ENCODE results near the gene ORC1. TPM values are rescaled to one million over a fixed set of nuclear protein-coding genes. Genes with fewer than 3 reads are reported as not detected.

The ORC1 gene
- total RNA-seq, 1 donor from 2014 or later = not detected

DNA sequence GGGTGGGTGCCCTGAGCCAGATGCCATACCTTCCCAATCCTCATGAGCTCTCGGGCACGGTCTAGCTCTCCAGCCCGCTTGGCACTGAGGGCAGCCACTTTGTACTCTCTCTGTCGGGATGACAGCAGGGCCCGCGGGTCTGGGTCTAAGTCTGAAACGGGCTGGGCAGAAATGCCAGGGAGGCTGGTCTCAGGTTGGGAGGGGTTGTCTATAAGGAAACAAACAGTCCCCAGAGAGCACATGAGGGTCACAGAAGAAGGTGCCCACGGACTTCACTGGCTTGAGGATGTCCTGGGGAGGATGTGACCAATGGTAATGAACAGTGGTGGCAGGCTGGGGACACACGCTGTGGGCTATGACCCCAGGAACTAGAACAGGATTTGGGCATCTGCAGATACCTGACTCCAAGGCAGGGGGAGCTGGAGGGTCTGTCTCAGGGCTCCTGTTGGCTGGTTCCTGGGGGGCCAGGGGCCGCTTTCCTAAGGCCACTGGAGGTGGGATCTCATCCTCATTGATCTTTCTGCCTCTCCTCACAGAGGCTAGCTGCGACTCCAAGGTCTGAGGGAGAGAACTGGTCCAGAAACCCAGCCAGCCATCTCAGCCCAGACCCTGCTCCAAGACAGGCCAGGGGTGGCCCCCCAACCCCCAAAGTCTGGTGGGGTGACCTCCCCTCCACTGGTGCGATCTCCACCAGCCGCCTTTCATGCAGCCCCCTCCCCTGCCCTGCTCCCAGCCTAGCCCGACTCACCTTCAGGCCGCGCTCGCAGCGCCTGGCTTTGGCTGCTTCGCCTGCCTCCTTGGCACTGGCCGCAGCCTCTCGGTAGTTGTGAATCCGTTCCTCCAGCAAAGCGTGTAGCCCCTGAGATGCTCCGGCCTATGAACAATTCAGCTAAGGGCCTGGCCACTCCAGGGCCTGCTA lies 44.3 kb downstream of the ORC1 start:
- peaks cover 82 to 84% of the 10 kb centered on the region in 2 donors for H3K36me3 ChIP-seq
- intact Hi-C loops (cut with DNase I) = loop anchor here (10.0 kb wide), 3 partner anchors 565 to 965 kb away; partner anchors contain the start of genes CPT2, ECHDC2, LRP8 and SCP2

DNA sequence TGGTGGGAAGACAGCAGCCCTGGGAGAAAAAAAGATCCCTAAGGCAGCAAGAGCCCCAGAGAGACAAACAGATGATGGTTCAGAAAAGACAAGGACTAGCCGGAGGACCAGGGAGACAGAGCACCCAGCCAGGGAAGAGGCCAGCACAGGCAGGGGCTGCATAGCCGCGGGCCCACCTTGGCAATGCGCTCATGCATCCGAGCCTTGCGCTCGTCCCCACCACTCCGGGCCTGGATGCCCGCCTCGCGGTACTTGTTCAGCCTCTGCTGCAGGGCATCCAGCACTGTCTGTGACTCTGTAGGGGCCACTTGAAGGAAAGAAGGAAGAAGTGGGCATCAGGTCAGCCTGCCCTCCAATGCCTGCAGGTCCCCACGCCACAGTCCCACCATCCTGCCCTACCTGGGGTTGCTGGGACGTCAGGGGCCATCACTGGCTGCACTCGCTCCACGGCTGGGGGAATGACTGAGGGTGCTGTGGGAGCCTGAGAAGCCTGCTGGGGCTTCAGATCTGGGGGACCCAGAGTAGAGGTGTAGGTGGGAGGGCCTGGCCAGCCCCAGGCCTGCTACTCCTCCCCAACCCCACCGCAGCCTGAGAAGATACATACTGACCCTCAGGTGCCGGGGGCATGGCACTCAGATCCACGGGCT lies 45.2 kb downstream of the ORC1 start:
- Histone ChIP-seq H3K27me3 (no peaks in the 10 kb centered on the region), H3K27ac (no peak overlapping the region), H3K4me3 (no peak overlapping the region), H3K9me3 (no peaks in the 10 kb centered on the region), H3K4me1 (no peaks in the 10 kb centered on the region), H3K36me3 (peaks cover 91 to 94% of the 10 kb centered on the region in 2 donors)
- no peak for DNase-seq (ENCODE audit: low spot score in 2 of 2)
- intact Hi-C loops (cut with DNase I) = no loop called here
- TF ChIP-seq, protein P1, sequence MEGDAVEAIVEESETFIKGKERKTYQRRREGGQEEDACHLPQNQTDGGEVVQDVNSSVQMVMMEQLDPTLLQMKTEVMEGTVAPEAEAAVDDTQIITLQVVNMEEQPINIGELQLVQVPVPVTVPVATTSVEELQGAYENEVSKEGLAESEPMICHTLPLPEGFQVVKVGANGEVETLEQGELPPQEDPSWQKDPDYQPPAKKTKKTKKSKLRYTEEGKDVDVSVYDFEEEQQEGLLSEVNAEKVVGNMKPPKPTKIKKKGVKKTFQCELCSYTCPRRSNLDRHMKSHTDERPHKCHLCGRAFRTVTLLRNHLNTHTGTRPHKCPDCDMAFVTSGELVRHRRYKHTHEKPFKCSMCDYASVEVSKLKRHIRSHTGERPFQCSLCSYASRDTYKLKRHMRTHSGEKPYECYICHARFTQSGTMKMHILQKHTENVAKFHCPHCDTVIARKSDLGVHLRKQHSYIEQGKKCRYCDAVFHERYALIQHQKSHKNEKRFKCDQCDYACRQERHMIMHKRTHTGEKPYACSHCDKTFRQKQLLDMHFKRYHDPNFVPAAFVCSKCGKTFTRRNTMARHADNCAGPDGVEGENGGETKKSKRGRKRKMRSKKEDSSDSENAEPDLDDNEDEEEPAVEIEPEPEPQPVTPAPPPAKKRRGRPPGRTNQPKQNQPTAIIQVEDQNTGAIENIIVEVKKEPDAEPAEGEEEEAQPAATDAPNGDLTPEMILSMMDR (IDR thresholded peaks at IDR 0.05) = no peak

More for the DNA sequence above, 44.3 kb downstream of the ORC1 start:
- DNase-seq (ENCODE audit: low spot score in 2 of 2) = no peak
- H3K27ac ChIP-seq = no peak overlapping the region
- TF ChIP-seq, protein P1 (IDR thresholded peaks at IDR 0.05) = no peak
- no peaks in the 10 kb centered on the region for H3K9me3 ChIP-seq
- H3K4me1 ChIP-seq = peaks cover 2 to 9% of the 10 kb centered on the region in 2 donors
- no peak overlapping the region for H3K4me3 ChIP-seq
- H3K27me3 ChIP-seq = no peaks in the 10 kb centered on the region

DNA sequence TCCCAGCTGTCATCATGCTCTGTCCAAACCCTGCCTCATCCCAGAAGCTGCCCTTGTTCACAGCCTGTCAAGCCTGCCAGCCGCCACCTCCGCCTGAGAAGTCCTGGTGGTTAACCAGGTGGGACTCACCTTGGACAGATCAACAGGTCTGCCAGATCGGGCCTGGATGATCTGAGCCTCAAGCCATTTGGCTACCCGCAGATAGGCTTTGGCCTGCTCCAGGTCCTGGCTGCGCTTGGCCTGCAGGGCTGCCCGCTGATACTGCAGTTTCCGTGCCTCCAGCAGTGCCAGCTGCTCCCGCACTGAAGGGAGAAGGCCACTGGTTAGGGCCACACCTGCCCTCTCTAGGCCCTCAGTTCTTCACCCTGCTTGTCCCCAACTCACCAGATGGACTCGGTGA lies 46.8 kb downstream of the ORC1 start:
- Histone ChIP-seq H3K9me3 (no peaks in the 10 kb centered on the region), H3K4me1 (no peaks in the 10 kb centered on the region), H3K36me3 (peaks cover 97 to 100% of the 10 kb centered on the region in 2 donors), H3K27me3 (no peaks in the 10 kb centered on the region), H3K27ac (no peak overlapping the region), H3K4me3 (no peak overlapping the region)
- TF ChIP-seq, protein P1 (IDR thresholded peaks at IDR 0.05) = no peak
- intact Hi-C loops (cut with DNase I) = no loop called here
- DNase-seq (ENCODE audit: low spot score in 2 of 2) = no peak

DNA sequence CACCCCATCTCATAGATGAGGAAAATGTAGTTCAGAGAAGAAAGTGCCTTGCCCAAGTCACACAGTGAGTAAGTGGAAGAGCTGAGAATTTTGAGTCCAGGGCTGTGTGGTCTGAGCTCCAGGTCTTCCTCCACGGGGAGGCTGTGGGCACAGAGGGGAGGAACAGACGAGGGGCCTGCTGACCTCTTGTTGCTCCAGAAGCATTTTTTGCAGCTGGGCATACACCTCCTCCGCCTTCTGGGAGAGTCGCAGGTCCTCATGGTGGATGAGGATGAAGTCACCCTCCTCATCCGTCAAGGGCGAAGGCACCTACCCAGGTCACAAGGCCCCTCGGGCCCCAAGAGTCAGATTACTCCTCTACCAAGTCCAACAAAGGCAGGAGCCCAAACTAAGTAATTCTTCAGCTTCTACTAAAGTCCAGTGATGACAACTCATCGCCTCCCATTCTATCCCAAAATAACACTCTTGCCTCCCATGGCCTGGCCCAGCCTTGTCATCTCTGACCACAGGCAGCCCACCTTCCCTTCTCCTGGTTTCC lies 47.3 kb downstream of the ORC1 start:
- TF ChIP-seq, protein P1 (IDR thresholded peaks at IDR 0.05) = no peak
- Histone ChIP-seq H3K4me3 (no peak overlapping the region), H3K9me3 (no peaks in the 10 kb centered on the region), H3K27ac (no peak overlapping the region), H3K4me1 (no peaks in the 10 kb centered on the region), H3K36me3 (peaks cover 92 to 97% of the 10 kb centered on the region in 2 donors), H3K27me3 (no peaks in the 10 kb centered on the region)
- intact Hi-C loops (cut with DNase I) = no loop called here
- no peak for DNase-seq (ENCODE audit: low spot score in 2 of 2)

DNA sequence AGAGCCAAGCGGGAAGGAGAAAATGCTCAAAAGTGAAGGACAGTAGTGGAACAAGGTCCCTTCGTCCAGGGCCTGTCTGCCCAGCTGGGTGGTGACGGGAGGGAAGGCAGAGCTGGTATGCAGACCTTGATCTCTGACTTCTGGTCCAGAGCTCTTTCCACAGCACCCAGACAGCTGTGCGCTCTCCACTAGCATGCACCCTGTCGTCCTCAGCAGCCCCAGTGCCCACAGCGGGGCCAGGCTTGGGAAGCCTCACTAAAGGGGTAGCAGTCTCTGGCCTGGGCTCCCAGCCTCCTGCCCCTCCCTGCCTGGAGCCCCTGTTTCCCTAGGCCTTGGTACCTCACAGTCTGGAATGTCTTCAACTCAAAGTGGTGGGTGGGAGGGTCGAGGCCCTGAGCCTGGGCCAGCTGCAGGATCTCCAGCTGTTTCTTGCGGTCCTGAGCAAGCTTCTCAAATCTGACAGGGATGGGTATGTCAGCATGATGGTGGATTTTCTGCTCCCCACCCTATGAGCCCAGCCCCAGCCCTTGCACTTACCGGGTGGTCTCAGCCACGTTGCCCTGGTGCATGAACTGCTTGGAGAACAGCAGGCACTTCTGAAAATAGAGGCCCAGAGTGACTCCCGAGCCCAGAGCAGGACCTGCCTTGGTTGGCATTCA lies 48.2 kb downstream of the ORC1 start:
- H3K36me3 ChIP-seq = peaks cover 84 to 97% of the 10 kb centered on the region in 2 donors
- TF ChIP-seq, protein P1 (IDR thresholded peaks at IDR 0.05) = no peak

More for the DNA sequence above, 48.2 kb downstream of the ORC1 start:
- intact Hi-C loops (cut with DNase I) = no loop called here
- Histone ChIP-seq H3K27ac (no peak overlapping the region), H3K4me1 (no peaks in the 10 kb centered on the region), H3K27me3 (no peaks in the 10 kb centered on the region), H3K9me3 (no peaks in the 10 kb centered on the region), H3K4me3 (no peak overlapping the region)
- DNase-seq (ENCODE audit: low spot score in 2 of 2) = no peak
